ENCODE results near the gene ARHGAP25. TPM values are rescaled to one million over a fixed set of nuclear protein-coding genes. Genes with fewer than 3 reads are reported as not detected.

The ARHGAP25 gene
- total and polyA plus RNA-seq, 4 donors = 3.5 to 7.0 (median 5.3) TPM

- Histone ChIP-seq H3K27me3 (ENCODE audit: control insufficient read depth in 4 of 4, insufficient read depth in 4 of 4, low read length in 3 of 4) (peaks cover 0 to 4% (median 0%) of the 10 kb centered on the region in 4 donors), H3K9me3 (ENCODE audit: control insufficient read depth in 4 of 4, low read length in 3 of 4) (no peaks in the 10 kb centered on the region), H3K36me3 (ENCODE audit: control insufficient read depth in 4 of 4, insufficient read depth in 3 of 4, low read depth in 1 of 4, low read length in 3 of 4) (no peaks in the 10 kb centered on the region), H3K4me3 (ENCODE audit: low read depth in 1 of 3, low read length in 3 of 3) (no peak overlapping the region), H3K9ac (ENCODE audit: low read depth in 1 of 2, low read length in 2 of 2) (no peak overlapping the region), H3K4me1 (ENCODE audit: control insufficient read depth in 4 of 4, insufficient read depth in 4 of 4, low read length in 3 of 4) (peaks cover 0 to 3% (median 0%) of the 10 kb centered on the region in 4 donors), H3K27ac (ENCODE audit: low read depth in 1 of 2, low read length in 2 of 2) (no peak overlapping the region)
- DNase-seq (ENCODE audit: low spot score) = no peak
- no peak for TF ChIP-seq YY1 (IDR thresholded peaks at IDR 0.05)
- no peak for TF ChIP-seq FOXA1 (IDR thresholded peaks at IDR 0.05)
- no peak for TF ChIP-seq FOXA2 (IDR thresholded peaks at IDR 0.05)
- TF ChIP-seq TAF1 (conservative IDR thresholded peaks at IDR 0.05) = no peak
- TF ChIP-seq EGR1 (IDR thresholded peaks at IDR 0.05; ENCODE audit: low read depth in 2 of 2) = no peak
- TF ChIP-seq HNF4A (conservative IDR thresholded peaks at IDR 0.05) = no peak
- TF ChIP-seq HNF4G (IDR thresholded peaks at IDR 0.05) = no peak
- TF ChIP-seq GABPA (IDR thresholded peaks at IDR 0.05 in 1 of 2, conservative IDR thresholded peaks at IDR 0.05 in 1 of 2) = no peak
- no peak for TF ChIP-seq CTCF (IDR thresholded peaks at IDR 0.05; ENCODE audit: low read depth, low read length, missing input control)
- no peak for TF ChIP-seq SP1 (IDR thresholded peaks at IDR 0.05)
- TF ChIP-seq RAD21 (IDR thresholded peaks at IDR 0.05) = no peak
- TF ChIP-seq MAX (IDR thresholded peaks at IDR 0.05) = no peak
- no peak for TF ChIP-seq RXRA (IDR thresholded peaks at IDR 0.05)
- TF ChIP-seq JUND (IDR thresholded peaks at IDR 0.05) = no peak
- 79% methylated on average over 1 of the region's 1 CpG for WGBS
Observed at GRCh38 chr2:68710336-68710735, 24.3 kb upstream of the ARHGAP25 start.

- TF ChIP-seq FOXA2 (IDR thresholded peaks at IDR 0.05) (no peak), MAX (IDR thresholded peaks at IDR 0.05) (no peak), RXRA (IDR thresholded peaks at IDR 0.05) (no peak), EGR1 (IDR thresholded peaks at IDR 0.05; ENCODE audit: low read depth in 2 of 2) (no peak), FOXA1 (IDR thresholded peaks at IDR 0.05) (no peak), YY1 (IDR thresholded peaks at IDR 0.05) (no peak), SP1 (IDR thresholded peaks at IDR 0.05) (no peak), GABPA (IDR thresholded peaks at IDR 0.05 in 1 of 2, conservative IDR thresholded peaks at IDR 0.05 in 1 of 2) (no peak), CTCF (IDR thresholded peaks at IDR 0.05; ENCODE audit: low read depth, low read length, missing input control) (no peak)
- no peaks in the 10 kb centered on the region for H3K36me3 ChIP-seq (ENCODE audit: control insufficient read depth in 4 of 4, insufficient read depth in 3 of 4, low read depth in 1 of 4, low read length in 3 of 4)
- no peak overlapping the region for H3K4me3 ChIP-seq (ENCODE audit: low read depth in 1 of 3, low read length in 3 of 3)
- no peak for DNase-seq (ENCODE audit: low spot score)
- WGBS = 94% methylated on average over 1 of the region's 1 CpG
- H3K4me1 ChIP-seq (ENCODE audit: control insufficient read depth in 4 of 4, insufficient read depth in 4 of 4, low read length in 3 of 4) = peaks cover 0 to 3% (median 0%) of the 10 kb centered on the region in 4 donors
- H3K27ac ChIP-seq (ENCODE audit: low read depth in 1 of 2, low read length in 2 of 2) = no peak overlapping the region
- H3K9me3 ChIP-seq (ENCODE audit: control insufficient read depth in 4 of 4, low read length in 3 of 4) = no peaks in the 10 kb centered on the region
- peaks cover 0 to 4% (median 0%) of the 10 kb centered on the region in 4 donors for H3K27me3 ChIP-seq (ENCODE audit: control insufficient read depth in 4 of 4, insufficient read depth in 4 of 4, low read length in 3 of 4)
- H3K9ac ChIP-seq (ENCODE audit: low read depth in 1 of 2, low read length in 2 of 2) = no peak overlapping the region
Observed at GRCh38 chr2:68710756-68711155, 23.9 kb upstream of the ARHGAP25 start.
